HepG2 (cell line): ENCODE results near the gene RBM5. TPM values are rescaled to one million over a fixed set of nuclear protein-coding genes. Genes with fewer than 3 reads are reported as not detected.

ENCODE experiments used
- AGO1 ChIP-seq: fragments of 200-400 bp; formaldehyde crosslinking; IDR thresholded peaks from 2 replicates; pipeline ENCODE4 v1.6.1; 2017; ENCODE audit warnings: mild to moderate bottlenecking, low read depth, low read length, moderate library complexity; ENCODE audit not compliant: poor library complexity, severe bottlenecking
- AHR ChIP-seq: IDR thresholded peaks from 2 replicates; pipeline ENCODE4 v1.6.1; 2018; ENCODE audit warnings: missing genetic modification reagents, missing compliant biosample characterization
- CEBPZ ChIP-seq: IDR thresholded peaks from 2 replicates; pipeline ENCODE4 v1.6.1; 2012; ENCODE audit warnings: low read length, improper control_type of control experiment
- DMTF1 ChIP-seq: sonication (generic); formaldehyde crosslinking; IDR thresholded peaks from 2 replicates; pipeline ENCODE4 v1.4.0; 2020; ENCODE audit warnings: mild to moderate bottlenecking, missing genetic modification reagents
- EED ChIP-seq: sonication (generic); formaldehyde crosslinking; IDR thresholded peaks from 2 replicates; pipeline ENCODE4 v1.5.0; 2020; ENCODE audit warnings: mild to moderate bottlenecking, missing genetic modification reagents
- ESRRA ChIP-seq: sonication (generic); formaldehyde crosslinking; IDR thresholded peaks from 2 replicates; pipeline ENCODE4 v1.5.1; 2020; ENCODE audit warnings: mild to moderate bottlenecking, low read depth, missing genetic modification reagents
- JUNB ChIP-seq: sonication (generic); formaldehyde crosslinking; IDR thresholded peaks from 2 replicates; pipeline ENCODE4 v1.8.0; 2022; ENCODE audit warnings: missing genetic modification reagents, mild to moderate bottlenecking, borderline replicate concordance
- KMT2B ChIP-seq: IDR thresholded peaks from 2 replicates; pipeline ENCODE4 v1.6.1; 2016; ENCODE audit warnings: missing genetic modification reagents, missing compliant biosample characterization
- LCORL ChIP-seq, 2 experiments: fragments of 450-650 bp in 1 of 2; sonication (generic) in 1 of 2; formaldehyde crosslinking in 1 of 2; IDR thresholded peaks; 2 replicates each; pipeline versions ENCODE4 v1.5.0 to v1.6.1; 2017 to 2020; ENCODE audit warnings: antibody characterized with exemption in 1 of 2, missing genetic modification reagents in 1 of 2
- MAFK ChIP-seq, 2 experiments: IDR thresholded peaks in 1 of 2; conservative IDR thresholded peaks in 1 of 2; 2 replicates each; pipeline ENCODE4 v1.6.1; 2011; ENCODE audit warnings: improper control_type of control experiment in 2 of 2, low read length in 2 of 2
- MYNN ChIP-seq: sonication (generic); formaldehyde crosslinking; IDR thresholded peaks from 2 replicates; pipeline ENCODE4 v1.4.0; 2020; ENCODE audit warnings: mild to moderate bottlenecking, low read depth, missing genetic modification reagents
- NFKBIZ ChIP-seq: IDR thresholded peaks from 2 replicates; pipeline ENCODE4 v1.6.1; 2018; ENCODE audit warnings: missing genetic modification reagents, missing compliant biosample characterization
- TRIM24 ChIP-seq: sonication (generic); formaldehyde crosslinking; IDR thresholded peaks from 2 replicates; pipeline ENCODE4 v1.8.0; 2022; ENCODE audit warnings: mild to moderate bottlenecking, missing genetic modification reagents
- ZFP41 ChIP-seq: sonication (generic); formaldehyde crosslinking; IDR thresholded peaks from 2 replicates; pipeline ENCODE4 v1.4.0; 2020; ENCODE audit warnings: mild to moderate bottlenecking, missing genetic modification reagents, borderline replicate concordance
- ZFP62 ChIP-seq: sonication (generic); formaldehyde crosslinking; IDR thresholded peaks from 2 replicates; pipeline ENCODE4 v1.4.0; 2020; ENCODE audit warnings: missing genetic modification reagents
- ZMYM3 ChIP-seq: sonication (generic); formaldehyde crosslinking; IDR thresholded peaks from 2 replicates; pipeline ENCODE4 v1.5.1; 2020; ENCODE audit warnings: mild to moderate bottlenecking, missing genetic modification reagents
- ZNF101 ChIP-seq: sonication (generic); formaldehyde crosslinking; IDR thresholded peaks from 2 replicates; pipeline ENCODE4 v1.4.0; 2020; ENCODE audit warnings: mild to moderate bottlenecking, low read depth, missing genetic modification reagents, borderline replicate concordance
- ZNF329 ChIP-seq: sonication (generic); formaldehyde crosslinking; IDR thresholded peaks from 2 replicates; pipeline ENCODE4 v1.9.0; 2021; ENCODE audit warnings: low read depth, mild to moderate bottlenecking, missing genetic modification reagents
- ZNF484 ChIP-seq: sonication (generic); formaldehyde crosslinking; IDR thresholded peaks from 2 replicates; pipeline ENCODE4 v1.5.1; 2020; ENCODE audit warnings: mild to moderate bottlenecking, low read depth, missing genetic modification reagents, borderline replicate concordance
- ZNF510 ChIP-seq: sonication (generic); formaldehyde crosslinking; IDR thresholded peaks from 2 replicates; pipeline ENCODE4 v1.4.0; 2020; ENCODE audit warnings: low read depth, mild to moderate bottlenecking, missing genetic modification reagents
- ZNF512 ChIP-seq: sonication (generic); formaldehyde crosslinking; IDR thresholded peaks from 2 replicates; pipeline ENCODE4 v1.4.0; 2020; ENCODE audit warnings: mild to moderate bottlenecking, missing genetic modification reagents
- ZNF558 ChIP-seq: sonication (generic); formaldehyde crosslinking; IDR thresholded peaks from 2 replicates; pipeline ENCODE4 v1.9.0; 2022; ENCODE audit warnings: mild to moderate bottlenecking, missing genetic modification reagents, borderline replicate concordance
- ZNF777 ChIP-seq: sonication (generic); formaldehyde crosslinking; IDR thresholded peaks from 2 replicates; pipeline ENCODE4 v1.4.0; 2020; ENCODE audit warnings: missing genetic modification reagents
- ZSCAN20 ChIP-seq: sonication (generic); formaldehyde crosslinking; IDR thresholded peaks from 2 replicates; pipeline ENCODE4 v1.4.0; 2020; ENCODE audit warnings: missing genetic modification reagents, mild to moderate bottlenecking, borderline replicate concordance
- ZSCAN22 ChIP-seq: sonication (generic); formaldehyde crosslinking; IDR thresholded peaks from 2 replicates; pipeline ENCODE4 v1.4.0; 2020; ENCODE audit warnings: mild to moderate bottlenecking, missing genetic modification reagents
- ZSCAN9 ChIP-seq: IDR thresholded peaks from 2 replicates; pipeline ENCODE4 v1.6.1; 2016; ENCODE audit warnings: borderline replicate concordance
- polyA plus RNA-seq, 8 experiments: library from polyadenylated mRNA; depleted of rRNA in 3 of 8; stranded (reverse) in 7 of 8; unstranded in 1 of 8; fragments of >200 nt; fragmentation: Illumina TruSeq in 4 of 8; extraction: Trizol in 4 of 8; gene quantifications; 2 replicates each; pipeline versions ENCODE4 v1.2.1 to v1.2.3, GENCODE V29; 2011 to 2016; ENCODE audit warnings: low read depth in 4 of 8, missing spikeins in 1 of 8, mixed read lengths in 1 of 8; ENCODE audit not compliant: insufficient read depth in 1 of 8
- total RNA-seq, 5 experiments: library from RNA; depleted of rRNA; stranded (reverse); fragments of >200 nt; fragmentation: Illumina TruSeq; extraction: Trizol; gene quantifications; 2 replicates each; pipeline ENCODE4 v1.2.3, GENCODE V29; 2016; ENCODE audit warnings: low read depth in 1 of 5

RBM5 gene
- total and polyA plus RNA-seq, 2 of the 13 experiments (the other 11 are each of a cell fraction or from before 2014, with no cell fraction given) = 106 to 204 TPM

- no peak for TF ChIP-seq CEBPZ
- no peak for TF ChIP-seq ZNF512 (CRISPR knock-in tag)
- no peak for TF ChIP-seq MYNN (CRISPR knock-in tag)
- TF ChIP-seq ZNF484 = no peak
- no peak for TF ChIP-seq ZFP41
- no peak for TF ChIP-seq TRIM24
- peak; percentile 54; the same call in 1 of the 2 replicates for TF ChIP-seq ZNF777 (CRISPR knock-in tag)
- no peak for TF ChIP-seq ESRRA (CRISPR knock-in tag)
- TF ChIP-seq AGO1 = no peak
- no peak for TF ChIP-seq NFKBIZ (CRISPR knock-in tag)
- TF ChIP-seq ZSCAN22 = no peak
- no peak for TF ChIP-seq ZNF101 (CRISPR knock-in tag)
- no peak for TF ChIP-seq AHR
- no peak for TF ChIP-seq ZNF510 (CRISPR knock-in tag)
- no peak for TF ChIP-seq ZFP62 (CRISPR knock-in tag)
- TF ChIP-seq JUNB = no peak
- no peak for TF ChIP-seq ZNF329 (CRISPR knock-in tag)
- no peak for TF ChIP-seq DMTF1 (CRISPR knock-in tag)
- TF ChIP-seq MAFK (conservative IDR thresholded peaks at IDR 0.05 in 1 of 2, IDR thresholded peaks at IDR 0.05 in 1 of 2; ENCODE audit: low read length in 2 of 2) = no peak
- no peak for TF ChIP-seq LCORL (IDR thresholded peaks at IDR 0.05)
- TF ChIP-seq LCORL (CRISPR knock-in tag; IDR thresholded peaks at IDR 0.05) = peak; percentile 62; the same call in 1 of the 2 replicates
- TF ChIP-seq KMT2B (CRISPR knock-in tag) = no peak
- TF ChIP-seq ZSCAN9 (CRISPR knock-in tag) = no peak
- TF ChIP-seq EED (CRISPR knock-in tag) = no peak
- TF ChIP-seq ZNF558 (CRISPR knock-in tag) = no peak
- TF ChIP-seq ZSCAN20 (CRISPR knock-in tag) = no peak
- no peak for TF ChIP-seq ZMYM3 (CRISPR knock-in tag)
Measured at GRCh38 chr3:50154476-50154839, 65.7 kb downstream of the RBM5 start (continued).
